HEK293T (cell line): ENCODE results near the gene ZNG1F.
"Not testable (repeated sequence)": the region's sequence is repeated elsewhere in the genome, so short reads cannot be mapped to it uniquely, and the experiment has no call there.

Experiments used
- ELF4 ChIP-seq: fragments of 450-650 bp; IDR thresholded peaks from 2 replicates; pipeline ENCODE4 v1.6.1; 2017; ENCODE audit warnings: antibody characterized with exemption
- LEF1 ChIP-seq: fragments of 450-650 bp; IDR thresholded peaks from 2 replicates; pipeline ENCODE4 v1.6.1; 2017; ENCODE audit warnings: mild to moderate bottlenecking, borderline replicate concordance
- SUZ12 ChIP-seq: fragments of 450-650 bp; IDR thresholded peaks from 2 replicates; pipeline ENCODE4 v1.6.1; 2016; ENCODE audit warnings: mild to moderate bottlenecking
- ZNF384 ChIP-seq: fragments of 450-650 bp; IDR thresholded peaks from 2 replicates; pipeline ENCODE4 v1.6.1; 2016

- not testable (repeated sequence) for TF ChIP-seq SUZ12, ZNF384, LEF1, ELF4
These were observed 80.3 kb downstream of the ZNG1F start for GRCh38 chr9:41108816-41109215.
